ENCODE measurements around the gene SIAH2. TPM values are rescaled to one million over a fixed set of nuclear protein-coding genes. Genes with fewer than 3 reads are reported as not detected.

Gene SIAH2
- total and polyA plus RNA-seq, 9 of the 15 experiments (the other 6 are each of a cell fraction or from before 2014, with no cell fraction given), result 4.8 to 39.0 (median 29.9) TPM

- no peaks in the 10 kb centered on the region for H3K4me1 ChIP-seq (replicated peaks in 1 of 2; ENCODE audit: control insufficient read depth in 2 of 2, insufficient read depth in 2 of 2, low read length in 2 of 2)
- ChIA-PET POLR2A (interaction anchor here (0.7 to 1.1 kb wide), 2 partner anchors 11 to 293 kb away, joined by 3 to 4 read pairs; no protein-coding TSS in a partner anchor), CTCF (ENCODE audit: low intra/inter-chr PET ratio) (no interaction called here)
- TF ChIP-seq MTA1 (IDR thresholded peaks at IDR 0.05; ENCODE audit: borderline replicate concordance) (no peak), ELF2 (CRISPR knock-in tag; IDR thresholded peaks at IDR 0.05) (no peak), NR2C2 (CRISPR knock-in tag; IDR thresholded peaks at IDR 0.05) (no peak), NR2C2 (tag; IDR thresholded peaks at IDR 0.05) (no peak), MAFK (IDR thresholded peaks at IDR 0.05; ENCODE audit: low read length) (no peak), NCOA6 (IDR thresholded peaks at IDR 0.05) (no peak), IRF1 (CRISPR knock-in tag; IDR thresholded peaks at IDR 0.05; ENCODE audit: borderline replicate concordance) (no peak), HMGN3 (IDR thresholded peaks at IDR 0.05; ENCODE audit: borderline replicate concordance, extremely low read depth, insufficient read length, low read depth, low read length) (no peak), BRD9 (IDR thresholded peaks at IDR 0.05; ENCODE audit: low read depth, partially characterized antibody) (no peak), ETS2 (tag; IDR thresholded peaks at IDR 0.05; ENCODE audit: borderline replicate concordance, poor library complexity, severe bottlenecking) (no peak), ZNF217 (CRISPR knock-in tag; IDR thresholded peaks at IDR 0.05) (no peak), ZBTB7A (IDR thresholded peaks at IDR 0.05; ENCODE audit: borderline replicate concordance, control insufficient read depth, low read depth, low read length) (no peak), ZNF175 (CRISPR knock-in tag; IDR thresholded peaks at IDR 0.05; ENCODE audit: low read depth) (no peak), ZNF830 (CRISPR knock-in tag; IDR thresholded peaks at IDR 0.05) (no peak), MEIS2 (IDR thresholded peaks at IDR 0.05; ENCODE audit: partially characterized antibody) (no peak), PHTF2 (CRISPR knock-in tag; IDR thresholded peaks at IDR 0.05) (no peak), PTTG1 (tag; IDR thresholded peaks at IDR 0.05; ENCODE audit: low read depth) (no peak), ZNF707 (CRISPR knock-in tag; conservative IDR thresholded peaks at IDR 0.05) (no peak)
- H3K4me3 ChIP-seq, result no peak overlapping the region
- 0% methylated on average over 2 of the region's 2 CpGs for WGBS (ENCODE audit: insufficient coverage, low coverage, missing lambda C conversion rate)
- no peaks in the 10 kb centered on the region for H3K36me3 ChIP-seq (ENCODE audit: control insufficient read depth, insufficient read depth, low read length)
- no peak overlapping the region for H3K4me2 ChIP-seq (ENCODE audit: insufficient read depth, low read length)
- ATAC-seq, result no peak
- peaks cover 12 to 35% of the 10 kb centered on the region in 2 experiments; a peak in 4 of 5 replicates for H3K27me3 ChIP-seq (ENCODE audit: control insufficient read depth in 2 of 2, insufficient read depth in 2 of 2, low read length in 2 of 2)
- intact Hi-C loops (cut with micrococcal nuclease), result no loop called here
- no peaks in the 10 kb centered on the region for H3K9me3 ChIP-seq (replicated peaks; ENCODE audit: control insufficient read depth, insufficient read depth, low read depth, low read length)
- in situ Hi-C loops (cut with MboI), result no loop called here
- no peaks in the 10 kb centered on the region for H3K9me1 ChIP-seq (ENCODE audit: control insufficient read depth, insufficient read depth, low read length)
- no peaks in the 10 kb centered on the region for H3K79me2 ChIP-seq (ENCODE audit: control insufficient read depth, insufficient read depth, low read length)
- H3K27ac ChIP-seq (ENCODE audit: extremely low read depth, low read depth, low read length), result no peak overlapping the region
- no peak for FAIRE-seq
- BruUV-seq (replicated peaks), result no TSS peak
- H2AFZ ChIP-seq (ENCODE audit: low read depth, low read length), result no peak overlapping the region
- H4K20me1 ChIP-seq (replicated peaks; ENCODE audit: control insufficient read depth, insufficient read depth, low read length), result no peaks in the 10 kb centered on the region
- DNase-seq (ENCODE audit: extremely low read depth in 1 of 4, low spot score in 3 of 4), result no peak
- no peak overlapping the region; a peak in 1 of 4 replicates for H3K9ac ChIP-seq (ENCODE audit: insufficient read depth in 1 of 2, low read depth in 2 of 2, low read length in 2 of 2)
Observed at GRCh38 chr3:150800722-150801121, 37.8 kb upstream of the SIAH2 start.
